GM18951 (cell line): Measurements from ENCODE around the gene PEDS1.
"Not testable (repeated sequence)": the region's sequence is repeated elsewhere in the genome, so short reads cannot be mapped to it uniquely, and the experiment has no call there.

Source experiments
- POLR2A ChIP-seq: IDR thresholded peaks from 4 replicates; pipeline ENCODE4 v1.6.1; 2011; ENCODE audit warnings: mild to moderate bottlenecking; ENCODE audit not compliant: insufficient read length, insufficient read depth; ENCODE audit errors: extremely low read depth
- in situ Hi-C: fragments of 300-500 bp; cut with MboI; formaldehyde crosslinking; loops from one replicate; pipeline ENCODE4 v1.12.0; 2022; ENCODE audit warnings: low sequenced_read_pairs, mixed read lengths, inconsistent platforms; ENCODE audit not compliant: unreplicated experiment

The PEDS1 gene

DNA sequence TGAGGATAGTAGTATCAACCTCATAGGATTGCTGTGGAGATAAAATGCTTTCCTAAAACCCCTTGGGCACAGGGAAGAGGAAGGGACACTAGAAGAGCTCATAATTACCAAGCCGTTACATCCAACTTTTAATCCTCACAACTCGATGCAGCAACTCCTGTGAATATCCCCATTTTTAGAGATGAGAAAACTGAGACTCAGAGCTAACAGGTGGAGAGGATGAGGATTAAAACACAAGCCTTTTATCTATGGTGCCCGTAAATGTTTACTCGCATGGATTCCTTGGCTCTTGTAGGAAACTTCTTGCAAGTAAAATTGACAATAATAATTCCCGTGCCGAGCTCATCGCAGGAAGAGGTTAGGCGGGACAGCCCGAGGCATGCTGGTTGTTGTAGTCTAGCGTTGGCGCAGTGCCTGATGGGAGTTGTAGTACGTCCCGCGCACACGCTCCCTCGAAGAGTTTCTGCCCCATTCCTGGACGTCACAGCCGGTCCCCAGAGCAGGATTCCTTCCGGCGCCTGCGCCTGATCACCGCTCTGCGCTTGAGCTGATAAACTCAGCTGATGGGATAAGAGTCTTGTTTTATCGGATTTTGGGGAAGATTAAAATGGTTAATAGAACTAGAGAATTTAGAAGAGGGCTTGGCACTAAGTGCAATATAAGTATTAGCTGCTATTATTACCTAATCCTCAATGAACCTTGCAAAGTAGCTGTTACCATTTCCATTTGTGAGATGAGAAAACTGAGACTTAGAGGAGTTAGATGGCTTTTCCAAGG lies 37.7 kb downstream of the PEDS1 start:
- TF ChIP-seq POLR2A, result peak; percentile 87
- in situ Hi-C loops, result no loop called here

DNA sequence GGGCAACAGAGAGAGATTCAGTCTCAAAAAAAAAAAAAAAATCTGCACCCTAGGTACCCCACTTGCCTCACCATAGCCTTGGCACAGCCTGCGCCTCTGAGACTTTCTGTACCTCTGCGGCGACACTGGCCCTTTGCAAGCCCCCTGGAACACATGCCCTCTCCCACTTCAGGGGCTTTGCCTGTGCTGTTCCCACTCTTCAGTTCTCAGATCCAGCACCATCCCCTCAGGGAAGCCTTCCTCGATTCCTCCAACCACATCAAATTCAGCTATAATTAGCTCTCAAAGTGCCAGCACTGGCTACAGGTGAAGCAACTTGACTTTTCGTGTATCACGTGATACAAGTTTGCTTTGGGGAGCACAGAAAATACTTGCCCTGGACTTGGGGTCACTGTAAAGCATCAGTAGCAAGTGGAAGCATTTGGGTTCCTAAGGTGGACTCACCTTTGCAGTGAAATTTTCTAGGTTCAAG lies 38.4 kb downstream of the PEDS1 start:
- in situ Hi-C loops, result no loop called here
- no peak for TF ChIP-seq POLR2A

DNA sequence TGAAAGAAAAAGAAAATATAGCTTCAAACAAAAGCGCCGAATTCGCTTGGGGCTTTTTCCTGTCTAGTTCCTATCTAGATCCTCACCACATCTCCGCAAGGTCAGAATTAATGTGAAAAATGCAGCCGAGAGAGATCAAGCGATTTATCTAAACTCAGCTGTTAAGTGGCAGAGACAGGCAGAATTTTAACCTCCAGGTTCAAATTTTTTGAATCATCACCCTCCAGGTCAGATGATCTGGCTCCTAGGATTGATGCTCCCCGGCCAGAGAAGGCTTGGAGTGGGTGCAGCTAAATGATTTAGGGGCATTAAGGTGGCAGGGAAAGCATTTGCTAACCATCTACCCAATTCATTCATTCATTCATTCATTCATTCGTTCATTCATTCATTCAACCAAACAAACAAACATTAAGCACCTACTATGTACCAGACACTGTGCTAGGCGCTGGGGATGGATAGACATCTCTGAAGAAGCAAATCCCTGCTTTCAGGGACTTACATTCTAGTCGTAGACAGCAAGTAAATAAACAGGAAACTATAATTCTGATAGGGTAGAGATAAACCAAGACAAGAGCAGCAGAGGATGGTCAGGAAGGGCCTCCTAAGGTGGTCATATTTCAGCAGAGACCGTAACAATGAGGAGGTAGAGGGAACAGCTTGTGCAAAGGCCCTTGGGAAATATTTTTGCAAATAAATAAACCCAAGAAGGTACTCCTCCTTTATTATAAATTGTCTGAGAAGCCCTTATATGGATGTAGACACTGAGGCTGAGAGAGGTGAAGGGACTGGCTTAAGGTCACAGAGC lies 39.9 kb downstream of the PEDS1 start:
- in situ Hi-C loops, result no loop called here

DNA sequence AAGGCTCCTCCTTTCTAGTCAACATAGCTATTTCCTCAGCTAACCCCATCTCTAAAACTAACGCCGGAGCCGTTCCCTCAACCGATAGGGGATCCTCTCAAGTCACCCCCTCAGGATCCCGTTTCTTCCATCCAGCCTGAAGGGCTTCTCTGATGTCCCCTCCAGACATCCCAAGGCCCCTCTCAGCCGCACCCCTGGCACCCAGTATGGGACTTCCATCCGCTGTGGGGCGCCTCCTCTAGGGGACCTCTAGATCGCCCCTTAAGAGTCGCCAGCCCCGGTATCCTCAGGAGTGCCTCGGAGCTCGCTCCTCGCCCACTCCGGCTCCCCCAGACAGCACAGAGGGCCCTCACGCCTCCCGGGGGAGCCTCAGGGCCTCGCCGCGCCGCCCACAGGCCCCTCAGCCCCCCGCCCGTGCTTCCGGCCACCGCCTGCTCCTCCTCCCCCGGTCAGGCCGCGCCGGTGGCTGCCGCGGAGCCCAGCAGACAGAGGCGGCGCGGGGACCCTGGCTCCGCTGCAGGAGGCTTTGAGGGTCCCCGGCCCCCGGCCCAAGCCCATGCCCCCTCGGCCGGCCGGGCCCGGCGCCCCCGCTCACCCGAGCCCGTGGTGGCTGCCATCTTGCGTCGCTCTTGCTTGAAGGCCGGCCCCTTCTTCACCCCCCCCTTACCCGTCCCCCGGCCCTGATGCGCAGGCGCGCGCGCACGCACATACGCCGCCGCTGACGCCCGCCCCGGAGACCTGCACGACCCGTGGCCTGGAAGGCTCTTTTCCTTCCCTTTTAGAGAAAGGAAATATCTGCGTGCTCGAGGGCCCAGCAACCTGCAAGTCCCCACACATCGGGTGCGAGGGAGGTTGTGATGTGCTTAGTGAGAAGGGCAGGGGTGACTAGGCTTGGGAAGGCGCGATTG lies 40.8 kb downstream of the PEDS1 start, which contains the start of gene UBE2V1:
TSS of gene UBE2V1 (minus strand) at position 639 of the 908 bp plus-strand sequence. CDS start at position 617, 22 bp downstream.
- in situ Hi-C loops, result no loop called here
- peak; percentile 88 for TF ChIP-seq POLR2A

More for the DNA sequence above, 39.9 kb downstream of the PEDS1 start:
- no peak for TF ChIP-seq POLR2A

DNA sequence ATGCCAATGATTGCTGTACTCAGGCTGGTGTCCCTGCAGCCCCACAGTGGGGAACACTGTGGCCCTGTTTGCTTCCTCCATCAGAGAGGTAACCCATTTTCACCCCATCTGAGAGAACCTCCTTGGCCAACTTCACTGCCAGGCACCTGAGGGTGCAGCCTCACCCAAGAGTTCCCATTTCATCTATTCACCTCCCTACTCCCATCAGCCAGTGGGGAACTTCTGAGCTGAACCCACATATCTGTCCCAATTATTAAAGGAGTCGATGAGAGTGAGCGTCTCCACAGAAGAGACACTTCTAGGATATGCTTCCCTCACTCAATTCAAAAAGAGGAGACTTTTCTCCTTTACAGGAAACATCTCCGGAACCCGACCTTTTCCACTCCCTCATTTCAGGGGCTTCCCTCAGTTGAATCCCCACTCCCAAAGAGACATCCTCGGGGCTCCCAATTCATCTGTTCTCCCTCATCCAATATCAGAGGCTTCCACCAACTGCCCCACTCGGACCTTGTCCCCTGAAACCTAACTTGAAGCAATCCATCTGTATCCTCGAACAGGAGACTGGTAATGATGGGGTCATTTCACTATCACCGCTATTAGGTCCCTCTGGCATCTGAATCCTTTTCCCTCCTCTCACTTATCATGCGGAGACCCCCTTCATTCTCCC lies 41.6 kb downstream of the PEDS1 start:
- TF ChIP-seq POLR2A, result no peak
- in situ Hi-C loops, result no loop called here

DNA sequence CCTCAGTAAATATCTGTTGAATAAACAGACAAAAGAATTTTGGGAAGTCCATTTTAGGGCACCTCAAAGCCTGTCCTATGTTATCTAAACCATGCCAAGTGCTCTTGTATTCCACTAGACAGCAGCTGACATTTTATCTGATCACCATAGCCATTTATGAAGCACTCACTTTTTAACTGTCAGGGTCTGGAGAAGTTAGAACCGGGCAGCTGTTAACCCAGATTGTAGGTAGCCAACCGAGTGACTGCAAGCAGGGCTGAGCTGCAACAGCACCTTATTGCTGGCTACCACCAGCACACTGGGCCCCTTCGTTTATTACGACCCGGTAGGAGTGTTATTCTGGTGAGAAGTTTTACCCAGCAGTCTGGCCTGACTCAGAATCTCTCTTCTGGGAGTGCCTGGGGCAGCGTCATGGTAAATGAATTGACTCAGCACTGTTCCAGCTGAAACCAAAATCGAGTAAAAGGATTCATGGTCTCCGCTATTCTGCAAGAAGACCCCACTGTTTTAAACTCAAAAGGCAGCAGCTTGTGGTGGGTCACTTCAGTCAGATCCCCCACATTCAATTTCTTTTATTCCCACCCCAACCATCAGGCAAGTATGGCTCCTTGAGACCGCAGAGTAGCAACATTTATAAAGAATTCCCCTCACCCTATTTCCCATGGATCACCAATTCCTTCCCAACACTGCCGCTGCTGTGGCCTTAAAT lies 42.2 kb downstream of the PEDS1 start:
- TF ChIP-seq POLR2A, result no peak
- in situ Hi-C loops, result no loop called here

DNA sequence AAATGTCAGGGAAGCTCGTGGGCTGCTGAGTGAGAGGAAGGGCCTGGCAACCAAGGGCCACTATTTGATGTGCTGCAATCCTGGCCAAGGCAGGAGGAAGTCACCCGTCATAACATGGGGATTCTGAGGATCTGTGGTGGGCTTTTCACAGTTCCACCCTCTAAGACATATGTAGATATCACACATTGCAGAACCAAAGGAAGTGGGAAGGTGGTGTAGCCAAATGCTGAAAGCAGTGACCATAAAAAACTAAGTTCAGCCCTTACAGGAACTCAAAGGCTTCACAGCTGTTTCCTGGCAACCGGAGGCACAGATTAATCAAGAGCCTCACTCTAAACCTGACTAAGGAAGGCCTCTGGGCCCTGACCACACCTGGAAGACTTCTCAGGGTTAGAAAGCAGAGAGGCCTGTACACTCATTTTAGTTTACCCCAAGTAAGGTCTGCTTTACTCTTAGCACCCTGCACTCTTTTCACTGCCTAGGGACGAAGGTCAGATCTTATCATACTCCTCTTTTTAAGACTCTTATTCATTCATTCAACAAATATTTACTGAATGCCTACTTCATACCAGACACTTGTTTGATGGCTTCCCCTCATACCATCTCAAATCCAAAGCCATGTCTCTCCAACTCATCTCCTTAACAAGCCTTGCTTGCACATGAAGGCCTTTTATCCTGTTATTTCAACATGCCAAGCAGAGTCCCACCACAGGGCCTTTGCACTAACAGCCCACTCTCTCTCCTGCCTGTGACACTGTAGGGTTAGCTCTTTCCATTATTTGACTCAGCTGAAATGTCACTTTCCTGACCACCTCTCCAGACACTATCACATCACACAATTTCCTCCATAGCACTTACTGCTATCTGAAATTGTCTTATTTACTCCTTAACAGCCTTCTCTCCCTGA lies 43.1 kb downstream of the PEDS1 start:
- in situ Hi-C loops, result no loop called here
- TF ChIP-seq POLR2A, result no peak

DNA sequence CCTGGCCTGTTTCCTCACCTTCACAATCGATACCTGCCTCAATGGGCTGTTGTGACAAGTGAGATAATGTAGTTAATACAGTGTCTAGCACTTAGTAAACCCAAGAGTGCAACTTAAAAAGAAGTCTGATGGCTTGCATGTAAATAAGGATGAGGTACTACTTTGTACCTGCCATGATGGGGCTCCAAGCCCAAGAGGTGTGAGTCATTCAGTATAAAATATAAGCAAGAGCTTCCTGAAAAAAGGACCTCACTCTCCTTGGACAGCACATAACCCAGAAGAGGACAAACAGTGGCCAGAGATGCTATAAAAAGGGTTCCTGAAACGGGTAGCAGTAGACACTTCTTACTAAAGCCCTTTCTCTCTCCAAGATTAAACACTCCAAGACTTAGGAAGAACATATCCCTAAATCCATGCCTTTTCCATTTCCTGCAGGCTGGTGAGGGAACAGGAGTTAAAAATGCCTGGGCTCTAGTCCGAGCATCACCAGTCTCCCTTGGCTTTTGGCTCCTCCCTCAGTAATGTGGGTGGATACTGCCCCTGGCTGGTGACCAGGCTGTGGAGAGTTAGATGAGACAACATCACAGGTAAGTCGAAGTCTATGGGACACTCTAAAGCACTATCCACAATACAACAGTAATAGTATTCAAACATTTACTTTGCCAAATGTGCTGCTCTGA lies 44.8 kb downstream of the PEDS1 start:
- in situ Hi-C loops, result no loop called here
- no peak for TF ChIP-seq POLR2A

DNA sequence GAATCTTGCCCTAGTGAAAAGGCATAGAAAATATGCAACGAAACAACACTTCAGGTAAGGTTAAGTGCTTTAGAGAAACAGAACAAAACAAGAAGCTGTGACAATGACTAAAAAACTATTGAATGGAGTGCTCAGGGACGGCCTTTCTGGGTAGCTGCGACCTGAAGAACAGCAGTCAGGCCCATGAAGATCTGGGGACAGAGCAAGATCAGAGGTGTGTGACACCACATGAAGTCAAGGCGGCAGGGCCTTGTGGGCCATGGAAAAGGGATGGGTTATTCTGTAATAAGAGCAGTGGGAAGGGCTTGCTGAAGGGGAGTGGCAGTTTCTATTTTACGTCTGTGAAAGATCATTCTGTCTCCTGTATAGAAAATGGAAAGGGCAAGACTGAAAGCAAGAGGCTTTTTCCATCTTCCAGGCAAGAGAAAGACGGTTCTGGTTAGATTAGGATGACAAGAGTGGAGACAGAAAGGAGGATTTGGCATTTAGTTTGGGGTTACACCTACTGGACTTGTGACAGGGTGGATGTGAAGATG lies 45.7 kb downstream of the PEDS1 start:
- no peak for TF ChIP-seq POLR2A
- in situ Hi-C loops, result no loop called here

DNA sequence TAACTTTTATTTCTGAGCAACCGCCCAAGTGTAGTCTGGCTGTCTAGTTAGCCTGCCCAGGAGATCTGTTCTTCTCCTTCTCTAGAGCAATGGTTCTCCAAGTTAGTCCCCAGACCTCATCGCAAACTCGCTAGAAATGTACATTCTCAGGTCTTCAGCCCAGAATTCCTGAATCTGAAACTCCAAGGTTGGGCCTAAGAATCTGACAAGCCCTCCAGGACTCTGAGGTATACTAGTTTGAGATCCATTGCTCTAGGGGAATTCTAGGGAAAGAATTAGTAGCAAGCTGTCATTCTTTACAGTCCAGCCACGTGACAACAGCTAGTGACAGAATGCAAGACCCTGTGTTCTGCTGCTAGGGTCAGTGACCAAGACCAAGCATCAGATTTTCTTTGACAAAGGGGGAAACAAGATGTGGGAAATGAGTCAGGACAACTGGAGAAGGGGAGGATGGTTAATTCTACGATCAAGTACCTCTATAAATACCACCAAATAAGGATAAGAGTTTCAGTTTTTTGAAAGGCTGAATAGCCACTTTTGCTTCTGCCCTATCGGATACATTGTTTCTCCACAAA lies 46.4 kb downstream of the PEDS1 start:
- in situ Hi-C loops, result no loop called here
- no peak for TF ChIP-seq POLR2A

DNA sequence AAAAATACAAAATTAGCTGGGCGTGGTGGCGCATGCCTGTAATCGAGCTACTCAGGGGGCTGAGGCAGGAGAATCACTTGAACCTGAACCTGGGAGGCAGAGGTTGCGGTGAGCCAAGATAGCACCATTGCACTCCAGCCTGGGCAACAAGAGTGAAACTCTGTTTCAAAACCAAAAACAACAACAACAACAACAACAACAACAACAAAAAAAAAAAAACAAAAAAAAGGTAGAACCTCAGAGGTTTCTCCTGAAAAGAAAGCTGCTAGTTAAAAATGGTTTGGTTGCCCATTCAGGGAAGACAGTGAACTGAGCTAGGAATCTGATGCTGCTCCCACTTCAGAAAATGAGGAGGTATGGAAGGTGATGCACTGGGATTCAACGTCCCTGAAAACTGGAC lies 46.9 kb downstream of the PEDS1 start:
- in situ Hi-C loops, result not testable (repeated sequence)
